SU-DHL-6 (cell line): ENCODE results near the gene CDR2L.

Experiments used
- EZH2phosphoT487 ChIP-seq: fragments of 200-600 bp; sonication (generic), shearing (Covaris generic); conservative IDR thresholded peaks from 2 replicates; pipeline ENCODE4 v1.6.1; 2018; ENCODE audit warnings: mild to moderate bottlenecking, antibody characterized with exemption, low read length, moderate library complexity, mixed read lengths
- TF ChIP-seq, protein P1 (sequence below): fragments of 200-600 bp; sonication (generic); IDR thresholded peaks from one replicate; pipeline ENCODE4 v1.5.1; 2017; ENCODE audit warnings: antibody characterized with exemption, mild to moderate bottlenecking, low read length, moderate library complexity; ENCODE audit not compliant: insufficient read depth, poor library complexity, severe bottlenecking

DNA sequence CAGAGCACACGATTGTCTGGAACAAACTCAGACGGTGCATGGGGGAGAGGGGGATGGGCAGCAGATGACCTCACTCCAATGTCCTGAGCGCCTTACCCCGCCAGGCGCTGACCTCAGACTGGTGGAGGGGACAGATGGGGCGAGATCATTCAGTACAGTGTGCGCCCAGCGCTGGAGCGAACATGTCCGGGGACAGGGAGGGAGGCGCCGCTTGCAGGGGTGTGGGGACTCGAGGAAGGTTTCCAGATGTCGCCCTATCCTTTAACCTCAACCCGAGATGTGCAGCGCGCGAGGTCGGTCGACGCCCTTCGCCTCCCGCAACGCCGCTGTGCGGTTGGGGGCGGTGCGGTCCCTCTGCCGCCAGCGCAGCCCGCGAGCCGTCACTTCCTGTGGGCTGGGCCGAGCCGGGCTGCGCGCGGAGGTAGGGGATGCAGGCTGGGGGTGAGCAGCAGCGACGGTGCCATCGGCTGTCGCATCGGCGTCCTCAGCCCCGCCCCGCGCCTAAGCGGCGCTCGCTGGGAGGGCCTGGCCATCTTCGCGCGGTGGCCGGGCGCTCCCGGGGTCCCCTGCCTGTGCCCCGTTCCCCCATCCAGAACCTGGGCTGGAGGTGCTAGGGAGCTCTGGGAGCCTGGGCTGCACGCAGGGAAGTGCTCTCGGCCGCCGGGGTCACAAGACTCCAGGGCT is 5.3 kb upstream of the CDR2L start:
- TF ChIP-seq, protein P1, sequence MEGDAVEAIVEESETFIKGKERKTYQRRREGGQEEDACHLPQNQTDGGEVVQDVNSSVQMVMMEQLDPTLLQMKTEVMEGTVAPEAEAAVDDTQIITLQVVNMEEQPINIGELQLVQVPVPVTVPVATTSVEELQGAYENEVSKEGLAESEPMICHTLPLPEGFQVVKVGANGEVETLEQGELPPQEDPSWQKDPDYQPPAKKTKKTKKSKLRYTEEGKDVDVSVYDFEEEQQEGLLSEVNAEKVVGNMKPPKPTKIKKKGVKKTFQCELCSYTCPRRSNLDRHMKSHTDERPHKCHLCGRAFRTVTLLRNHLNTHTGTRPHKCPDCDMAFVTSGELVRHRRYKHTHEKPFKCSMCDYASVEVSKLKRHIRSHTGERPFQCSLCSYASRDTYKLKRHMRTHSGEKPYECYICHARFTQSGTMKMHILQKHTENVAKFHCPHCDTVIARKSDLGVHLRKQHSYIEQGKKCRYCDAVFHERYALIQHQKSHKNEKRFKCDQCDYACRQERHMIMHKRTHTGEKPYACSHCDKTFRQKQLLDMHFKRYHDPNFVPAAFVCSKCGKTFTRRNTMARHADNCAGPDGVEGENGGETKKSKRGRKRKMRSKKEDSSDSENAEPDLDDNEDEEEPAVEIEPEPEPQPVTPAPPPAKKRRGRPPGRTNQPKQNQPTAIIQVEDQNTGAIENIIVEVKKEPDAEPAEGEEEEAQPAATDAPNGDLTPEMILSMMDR: no peak
- no peak for TF ChIP-seq EZH2phosphoT487
